ENCODE results near the gene MUC2.

The MUC2 gene

DNA sequence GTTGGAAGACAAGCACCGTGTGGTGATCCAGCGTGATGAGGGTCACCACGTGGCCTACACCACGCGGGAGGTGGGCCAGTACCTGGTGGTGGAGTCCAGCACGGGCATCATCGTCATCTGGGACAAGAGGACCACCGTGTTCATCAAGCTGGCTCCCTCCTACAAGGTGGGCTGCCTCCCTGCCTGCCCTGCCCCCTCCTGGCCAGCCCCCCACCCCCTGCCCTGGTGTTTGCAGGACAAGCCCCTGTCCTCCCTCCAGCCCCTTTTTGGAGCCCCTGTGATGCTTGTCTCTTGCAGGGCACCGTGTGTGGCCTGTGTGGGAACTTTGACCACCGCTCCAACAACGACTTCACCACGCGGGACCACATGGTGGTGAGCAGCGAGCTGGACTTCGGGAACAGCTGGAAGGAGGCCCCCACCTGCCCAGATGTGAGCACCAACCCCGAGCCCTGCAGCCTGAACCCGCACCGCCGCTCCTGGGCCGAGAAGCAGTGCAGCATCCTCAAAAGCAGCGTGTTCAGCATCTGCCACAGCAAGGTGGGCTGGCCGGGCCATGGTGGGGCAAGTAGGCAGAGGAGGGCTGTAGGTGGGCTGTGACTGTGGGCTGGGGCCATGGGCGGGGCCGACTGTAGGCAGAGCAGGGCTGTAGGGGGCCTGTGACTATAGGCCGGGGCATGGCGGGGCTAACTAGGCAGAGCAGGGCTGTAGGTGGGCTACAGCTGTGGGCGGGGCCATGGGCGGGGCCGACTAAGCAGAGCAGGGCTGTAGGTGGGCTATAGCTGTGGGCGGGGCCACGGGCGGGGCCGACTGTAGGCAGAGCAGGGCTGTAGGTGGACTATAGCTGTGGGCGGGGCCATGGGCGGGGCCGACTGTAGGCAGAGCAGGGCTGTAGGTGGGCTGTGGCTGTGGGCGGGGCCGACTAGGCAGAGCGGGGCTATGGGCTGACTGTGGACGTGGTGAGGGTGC, 13.6 kb downstream of the MUC2 start:
- H3K9me2 ChIP-seq (replicated peaks; ENCODE audit: low read depth, low read length), result no peaks in the 10 kb centered on the region
- H3F3A ChIP-seq (ENCODE audit: low read depth), result no peaks in the 10 kb centered on the region
- H2AFZ ChIP-seq (ENCODE audit: low read length), result no peak overlapping the region
- no peak overlapping the region for H3K9ac ChIP-seq (ENCODE audit: low read depth, low read length, poor library complexity, severe bottlenecking)
- H4K20me1 ChIP-seq (ENCODE audit: insufficient read depth, low read length, poor library complexity, severe bottlenecking), result no peaks in the 10 kb centered on the region
- TF ChIP-seq EZH2phosphoT487 (IDR thresholded peaks at IDR 0.05; ENCODE audit: borderline replicate concordance), result no peak
- TF ChIP-seq, protein P1, sequence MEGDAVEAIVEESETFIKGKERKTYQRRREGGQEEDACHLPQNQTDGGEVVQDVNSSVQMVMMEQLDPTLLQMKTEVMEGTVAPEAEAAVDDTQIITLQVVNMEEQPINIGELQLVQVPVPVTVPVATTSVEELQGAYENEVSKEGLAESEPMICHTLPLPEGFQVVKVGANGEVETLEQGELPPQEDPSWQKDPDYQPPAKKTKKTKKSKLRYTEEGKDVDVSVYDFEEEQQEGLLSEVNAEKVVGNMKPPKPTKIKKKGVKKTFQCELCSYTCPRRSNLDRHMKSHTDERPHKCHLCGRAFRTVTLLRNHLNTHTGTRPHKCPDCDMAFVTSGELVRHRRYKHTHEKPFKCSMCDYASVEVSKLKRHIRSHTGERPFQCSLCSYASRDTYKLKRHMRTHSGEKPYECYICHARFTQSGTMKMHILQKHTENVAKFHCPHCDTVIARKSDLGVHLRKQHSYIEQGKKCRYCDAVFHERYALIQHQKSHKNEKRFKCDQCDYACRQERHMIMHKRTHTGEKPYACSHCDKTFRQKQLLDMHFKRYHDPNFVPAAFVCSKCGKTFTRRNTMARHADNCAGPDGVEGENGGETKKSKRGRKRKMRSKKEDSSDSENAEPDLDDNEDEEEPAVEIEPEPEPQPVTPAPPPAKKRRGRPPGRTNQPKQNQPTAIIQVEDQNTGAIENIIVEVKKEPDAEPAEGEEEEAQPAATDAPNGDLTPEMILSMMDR (conservative IDR thresholded peaks at IDR 0.05; ENCODE audit: low read length), result no peak
- peaks cover 7% of the 10 kb centered on the region; the same call in 1 of the 2 replicates for H3K9me3 ChIP-seq (ENCODE audit: insufficient read depth, low read depth, low read length)
- H3K79me2 ChIP-seq (ENCODE audit: insufficient read depth, low read length), result no peaks in the 10 kb centered on the region
- no peaks in the 10 kb centered on the region for H3K4me1 ChIP-seq (ENCODE audit: insufficient read depth, low read length, poor library complexity, severe bottlenecking)
- H3K4me3 ChIP-seq (ENCODE audit: low read length, poor library complexity, severe bottlenecking), result no peak overlapping the region
- H3K4me2 ChIP-seq (ENCODE audit: low read depth, low read length, poor library complexity, severe bottlenecking), result no peak overlapping the region
- no peaks in the 10 kb centered on the region for H3K36me3 ChIP-seq (ENCODE audit: insufficient read depth, low read length)
- no peaks in the 10 kb centered on the region for H3K27me3 ChIP-seq (ENCODE audit: insufficient read depth, low read length, poor library complexity, severe bottlenecking)

DNA sequence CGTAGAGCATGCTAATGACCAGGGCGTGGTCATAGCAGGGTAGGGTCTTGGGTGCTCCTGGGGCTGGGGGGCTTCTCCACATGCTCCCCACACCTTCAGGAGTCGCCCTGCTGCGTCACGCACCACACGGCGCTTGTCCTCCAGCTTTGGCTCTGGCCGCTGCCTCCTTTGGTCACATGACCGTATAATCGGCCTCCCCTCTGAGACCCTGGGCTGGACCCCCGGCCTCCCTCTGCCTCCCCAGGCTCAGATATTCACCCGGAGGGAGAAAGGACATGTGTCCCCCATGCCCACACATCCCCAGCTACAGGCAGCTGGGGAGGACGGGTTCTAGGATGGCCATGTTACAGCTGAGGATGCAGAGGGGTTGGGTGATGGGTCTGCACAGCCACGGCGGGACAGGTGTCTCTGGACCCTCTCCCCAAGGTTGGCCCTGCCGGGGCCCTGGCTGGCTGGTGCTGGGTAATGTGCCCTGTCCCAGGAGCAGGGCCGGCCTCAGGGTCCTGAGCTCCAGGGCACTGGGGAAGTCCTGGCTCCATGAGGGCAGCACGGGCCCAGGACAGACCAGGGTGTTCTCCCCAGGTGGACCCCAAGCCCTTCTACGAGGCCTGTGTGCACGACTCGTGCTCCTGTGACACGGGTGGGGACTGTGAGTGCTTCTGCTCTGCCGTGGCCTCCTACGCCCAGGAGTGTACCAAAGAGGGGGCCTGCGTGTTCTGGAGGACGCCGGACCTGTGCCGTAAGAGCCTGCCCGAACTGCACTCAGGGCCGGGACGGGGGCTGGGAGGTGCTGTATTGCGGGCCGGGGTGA, 14.5 kb downstream of the MUC2 start:
- no peaks in the 10 kb centered on the region for H3F3A ChIP-seq (ENCODE audit: low read depth)
- H3K9me3 ChIP-seq (ENCODE audit: insufficient read depth, low read depth, low read length), result peaks cover 7% of the 10 kb centered on the region; the same call in 1 of the 2 replicates
- H3K27me3 ChIP-seq (ENCODE audit: insufficient read depth, low read length, poor library complexity, severe bottlenecking), result no peaks in the 10 kb centered on the region
- H3K4me3 ChIP-seq (ENCODE audit: low read length, poor library complexity, severe bottlenecking), result no peak overlapping the region
- no peaks in the 10 kb centered on the region for H3K79me2 ChIP-seq (ENCODE audit: insufficient read depth, low read length)
- TF ChIP-seq, protein P1 (conservative IDR thresholded peaks at IDR 0.05; ENCODE audit: low read length), result no peak
- TF ChIP-seq EZH2phosphoT487 (IDR thresholded peaks at IDR 0.05; ENCODE audit: borderline replicate concordance), result no peak
- no peaks in the 10 kb centered on the region for H3K4me1 ChIP-seq (ENCODE audit: insufficient read depth, low read length, poor library complexity, severe bottlenecking)
- no peaks in the 10 kb centered on the region for H3K36me3 ChIP-seq (ENCODE audit: insufficient read depth, low read length)
- no peak overlapping the region for H3K9ac ChIP-seq (ENCODE audit: low read depth, low read length, poor library complexity, severe bottlenecking)
- H2AFZ ChIP-seq (ENCODE audit: low read length), result no peak overlapping the region
- H4K20me1 ChIP-seq (ENCODE audit: insufficient read depth, low read length, poor library complexity, severe bottlenecking), result no peaks in the 10 kb centered on the region
- H3K4me2 ChIP-seq (ENCODE audit: low read depth, low read length, poor library complexity, severe bottlenecking), result no peak overlapping the region
- no peaks in the 10 kb centered on the region for H3K9me2 ChIP-seq (replicated peaks; ENCODE audit: low read depth, low read length)

DNA sequence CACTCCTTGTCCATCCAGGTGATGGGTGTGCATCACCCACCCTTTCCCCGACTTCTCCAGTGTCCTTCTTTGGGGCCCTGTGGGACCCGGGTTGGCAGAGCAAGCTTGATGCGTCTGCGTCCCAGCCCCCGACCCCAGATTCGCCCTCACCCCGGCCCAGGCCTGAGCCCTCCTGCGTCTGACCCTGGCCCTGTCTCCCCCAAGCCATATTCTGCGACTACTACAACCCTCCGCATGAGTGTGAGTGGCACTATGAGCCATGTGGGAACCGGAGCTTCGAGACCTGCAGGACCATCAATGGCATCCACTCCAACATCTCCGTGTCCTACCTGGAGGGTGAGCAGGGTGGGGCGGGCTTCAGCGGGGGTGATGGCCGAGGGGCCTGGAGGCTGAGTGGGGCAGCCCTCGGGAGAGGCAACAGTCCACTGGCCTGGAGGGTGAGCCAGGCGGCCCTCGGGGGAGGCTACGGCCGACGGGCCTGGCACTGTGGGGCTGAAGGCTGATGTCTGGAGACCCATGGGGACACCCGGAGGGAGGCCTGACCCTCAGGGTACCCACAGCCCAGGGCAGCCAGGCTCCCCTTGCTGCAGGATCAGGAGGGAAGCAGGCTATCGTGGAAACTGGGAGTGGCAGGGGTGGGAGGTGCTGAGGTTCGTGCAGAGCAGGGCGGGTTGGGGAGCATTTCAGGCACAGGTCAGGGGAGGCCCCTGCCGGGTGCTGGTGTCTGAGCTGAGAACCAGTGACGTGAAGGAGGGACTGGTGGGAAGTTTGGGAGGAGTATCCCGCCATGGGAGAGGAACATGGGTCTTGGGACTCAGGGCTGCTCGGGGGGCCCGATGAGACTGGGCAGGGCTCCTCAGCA, 15.3 kb downstream of the MUC2 start:
- no peaks in the 10 kb centered on the region for H3K36me3 ChIP-seq (ENCODE audit: insufficient read depth, low read length)
- no peak overlapping the region for H3K4me2 ChIP-seq (ENCODE audit: low read depth, low read length, poor library complexity, severe bottlenecking)
- no peak overlapping the region for H3K9ac ChIP-seq (ENCODE audit: low read depth, low read length, poor library complexity, severe bottlenecking)
- no peaks in the 10 kb centered on the region for H3K9me2 ChIP-seq (replicated peaks; ENCODE audit: low read depth, low read length)
- no peak for TF ChIP-seq EZH2phosphoT487 (IDR thresholded peaks at IDR 0.05; ENCODE audit: borderline replicate concordance)
- TF ChIP-seq, protein P1 (conservative IDR thresholded peaks at IDR 0.05; ENCODE audit: low read length), result no peak
- H2AFZ ChIP-seq (ENCODE audit: low read length), result no peak overlapping the region
- no peaks in the 10 kb centered on the region for H3K79me2 ChIP-seq (ENCODE audit: insufficient read depth, low read length)
- H3K27me3 ChIP-seq (ENCODE audit: insufficient read depth, low read length, poor library complexity, severe bottlenecking), result no peaks in the 10 kb centered on the region
- H3K4me3 ChIP-seq (ENCODE audit: low read length, poor library complexity, severe bottlenecking), result no peak overlapping the region
- H3K4me1 ChIP-seq (ENCODE audit: insufficient read depth, low read length, poor library complexity, severe bottlenecking), result no peaks in the 10 kb centered on the region
- peaks cover 7% of the 10 kb centered on the region; the same call in 1 of the 2 replicates for H3K9me3 ChIP-seq (ENCODE audit: insufficient read depth, low read depth, low read length)
- no peaks in the 10 kb centered on the region for H3F3A ChIP-seq (ENCODE audit: low read depth)
- no peaks in the 10 kb centered on the region for H4K20me1 ChIP-seq (ENCODE audit: insufficient read depth, low read length, poor library complexity, severe bottlenecking)
